HepG2 (cell line): ENCODE results near the gene ERO1A. TPM values are rescaled to one million over a fixed set of nuclear protein-coding genes. Genes with fewer than 3 reads are reported as not detected.

Source experiments
- ASH2L ChIP-seq: fragments of 300-600, 200-600 bp; sonication (generic); IDR thresholded peaks from 2 replicates; pipeline ENCODE4 v1.7.0; 2017; ENCODE audit warnings: low read depth, mild to moderate bottlenecking, moderate library complexity, mixed read lengths, low read length; ENCODE audit not compliant: insufficient read length
- CEBPG ChIP-seq: IDR thresholded peaks from 2 replicates; pipeline ENCODE4 v1.6.1; 2016
- DMAP1 ChIP-seq: IDR thresholded peaks from 2 replicates; pipeline ENCODE4 v1.6.1; 2016
- EHMT2 ChIP-seq: fragments of 200-600 bp; sonication (generic); IDR thresholded peaks from 2 replicates; pipeline ENCODE4 v1.7.0; 2017; ENCODE audit warnings: antibody characterized with exemption, low read depth, low read length, borderline replicate concordance
- ELF1 ChIP-seq: sonication (generic); formaldehyde crosslinking; IDR thresholded peaks from 2 replicates; pipeline ENCODE4 v1.4.0; 2020; ENCODE audit warnings: missing genetic modification reagents
- ELF3 ChIP-seq: IDR thresholded peaks from 2 replicates; pipeline ENCODE4 v1.6.1; 2016; ENCODE audit warnings: missing genetic modification reagents, missing compliant biosample characterization
- EP300 ChIP-seq, 3 experiments: sonication (generic) in 1 of 3; formaldehyde crosslinking in 1 of 3; IDR thresholded peaks; 2 replicates each; pipeline versions ENCODE4 v1.5.1 to v1.6.1; 2011 to 2020; ENCODE audit warnings: low read depth in 2 of 3, low read length in 2 of 3, borderline replicate concordance in 1 of 3, improper control_type of control experiment in 1 of 3, mild to moderate bottlenecking in 1 of 3, missing genetic modification reagents in 1 of 3, moderate library complexity in 1 of 3
- FOXA3 ChIP-seq: IDR thresholded peaks from 2 replicates; pipeline ENCODE4 v1.6.1; 2016; ENCODE audit warnings: missing genetic modification reagents, missing compliant biosample characterization
- GFI1 ChIP-seq: sonication (generic); formaldehyde crosslinking; IDR thresholded peaks from 2 replicates; pipeline ENCODE4 v1.5.0; 2020; ENCODE audit warnings: missing genetic modification reagents, mild to moderate bottlenecking, borderline replicate concordance
- HDAC2 ChIP-seq: sonication (generic); formaldehyde crosslinking; IDR thresholded peaks from 2 replicates; pipeline ENCODE4 v1.4.0; 2020; ENCODE audit warnings: missing genetic modification reagents
- KDM6A ChIP-seq: IDR thresholded peaks from 2 replicates; pipeline ENCODE4 v1.6.1; 2016; ENCODE audit warnings: low read depth
- KLF9 ChIP-seq: IDR thresholded peaks from 2 replicates; pipeline ENCODE4 v1.6.1; 2016; ENCODE audit warnings: low read depth
- MIXL1 ChIP-seq: IDR thresholded peaks from 2 replicates; pipeline ENCODE4 v1.6.1; 2016
- NCOR1 ChIP-seq: fragments of 200-600 bp; sonication (generic); IDR thresholded peaks from 2 replicates; pipeline ENCODE4 v1.7.0; 2017; ENCODE audit warnings: antibody characterized with exemption, low read length, borderline replicate concordance
- NFIC ChIP-seq: IDR thresholded peaks from 2 replicates; pipeline ENCODE4 v1.6.1; 2012; ENCODE audit warnings: mild to moderate bottlenecking, low read length, inconsistent platforms
- ONECUT2 ChIP-seq: sonication (generic); formaldehyde crosslinking; IDR thresholded peaks from 2 replicates; pipeline ENCODE4 v1.4.0; 2020; ENCODE audit warnings: missing genetic modification reagents
- PTBP1 ChIP-seq: fragments of 200-400 bp; formaldehyde crosslinking; IDR thresholded peaks from 2 replicates; pipeline ENCODE4 v1.6.1; 2018; ENCODE audit warnings: low read length, low read depth; ENCODE audit not compliant: poor library complexity, severe bottlenecking
- ZNF615 ChIP-seq: sonication (generic); formaldehyde crosslinking; IDR thresholded peaks from 2 replicates; pipeline ENCODE4 v1.5.0; 2020; ENCODE audit warnings: mild to moderate bottlenecking, missing genetic modification reagents, borderline replicate concordance
- ZNF652 ChIP-seq: IDR thresholded peaks from 2 replicates; pipeline ENCODE4 v1.6.1; 2016; ENCODE audit warnings: low read depth, borderline replicate concordance
- ZSCAN9 ChIP-seq: IDR thresholded peaks from 2 replicates; pipeline ENCODE4 v1.6.1; 2016; ENCODE audit warnings: borderline replicate concordance
- polyA plus RNA-seq, 8 experiments: library from polyadenylated mRNA; depleted of rRNA in 3 of 8; stranded (reverse) in 7 of 8; unstranded in 1 of 8; fragments of >200 nt; fragmentation: Illumina TruSeq in 4 of 8; extraction: Trizol in 4 of 8; gene quantifications; 2 replicates each; pipeline versions ENCODE4 v1.2.1 to v1.2.3, GENCODE V29; 2011 to 2016; ENCODE audit warnings: low read depth in 4 of 8, missing spikeins in 1 of 8, mixed read lengths in 1 of 8; ENCODE audit not compliant: insufficient read depth in 1 of 8
- total RNA-seq, 5 experiments: library from RNA; depleted of rRNA; stranded (reverse); fragments of >200 nt; fragmentation: Illumina TruSeq; extraction: Trizol; gene quantifications; 2 replicates each; pipeline ENCODE4 v1.2.3, GENCODE V29; 2016; ENCODE audit warnings: low read depth in 1 of 5
- TF ChIP-seq, protein P1 (sequence below): sonication (generic); formaldehyde crosslinking; IDR thresholded peaks from 2 replicates; pipeline ENCODE4 v1.4.0; 2020; ENCODE audit warnings: missing genetic modification reagents, mild to moderate bottlenecking, borderline replicate concordance
- TF ChIP-seq, protein P2 (sequence below): sonication (generic); formaldehyde crosslinking; IDR thresholded peaks from 2 replicates; pipeline ENCODE4 v1.4.0; 2020; ENCODE audit warnings: missing genetic modification reagents
- TF ChIP-seq, protein P3 (sequence below), 2 experiments: sonication (generic) in 1 of 2; formaldehyde crosslinking in 1 of 2; IDR thresholded peaks; 2 replicates each; pipeline versions ENCODE4 v1.4.0 to v1.6.1; 2016 to 2020; ENCODE audit warnings: borderline replicate concordance in 1 of 2, low read depth in 1 of 2, mild to moderate bottlenecking in 1 of 2, missing genetic modification reagents in 1 of 2

ERO1A gene
- total and polyA plus RNA-seq, 2 of the 13 experiments (the other 11 are each of a cell fraction or from before 2014, with no cell fraction given) = 60.3 to 137 TPM

DNA sequence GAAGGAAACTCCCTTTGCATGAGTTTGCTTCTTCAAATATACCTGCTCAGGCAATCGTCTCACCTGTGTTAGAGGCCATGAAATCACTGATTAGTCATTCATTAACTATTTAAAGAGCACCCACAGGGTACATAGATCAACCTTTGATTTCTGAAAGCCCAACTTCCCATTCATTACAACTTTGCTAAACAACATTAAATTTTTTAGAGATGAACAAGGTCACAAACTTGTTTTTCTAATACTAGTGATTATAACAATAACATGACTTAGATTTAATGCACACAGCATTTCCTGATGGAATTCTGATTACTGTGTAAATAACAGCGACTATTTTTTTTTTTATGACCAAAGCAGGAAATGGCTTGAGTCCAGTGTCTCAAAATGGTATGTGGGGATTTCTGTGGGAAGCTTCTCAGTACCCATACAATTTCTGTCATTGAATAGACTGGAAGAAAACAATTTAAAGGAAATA, 5.4 kb upstream of the ERO1A start (continued):
- TF ChIP-seq, protein P1, sequence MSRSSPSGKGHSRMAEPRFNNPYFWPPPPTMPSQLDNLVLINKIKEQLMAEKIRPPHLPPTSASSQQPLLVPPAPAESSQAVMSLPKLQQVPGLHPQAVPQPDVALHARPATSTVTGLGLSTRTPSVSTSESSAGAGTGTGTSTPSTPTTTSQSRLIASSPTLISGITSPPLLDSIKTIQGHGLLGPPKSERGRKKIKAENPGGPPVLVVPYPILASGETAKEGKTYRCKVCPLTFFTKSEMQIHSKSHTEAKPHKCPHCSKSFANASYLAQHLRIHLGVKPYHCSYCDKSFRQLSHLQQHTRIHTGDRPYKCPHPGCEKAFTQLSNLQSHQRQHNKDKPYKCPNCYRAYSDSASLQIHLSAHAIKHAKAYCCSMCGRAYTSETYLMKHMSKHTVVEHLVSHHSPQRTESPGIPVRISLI (CRISPR knock-in tag) = peak; percentile 91
- TF ChIP-seq ELF1 (CRISPR knock-in tag) (peak; percentile 32; the same call in 1 of the 2 replicates), ONECUT2 (CRISPR knock-in tag) (no peak), KLF9 (CRISPR knock-in tag) (no peak), ZNF652 (CRISPR knock-in tag) (peak; percentile 54; the same call in 1 of the 2 replicates), ELF3 (CRISPR knock-in tag) (peak; percentile 83; the same call in 1 of the 2 replicates), KDM6A (CRISPR knock-in tag) (peak; percentile 61; the same call in 1 of the 2 replicates), NFIC (peak; percentile 70), ZNF615 (no peak), MIXL1 (CRISPR knock-in tag) (peak; percentile 78), ZSCAN9 (CRISPR knock-in tag) (peak; percentile 17; the same call in 1 of the 2 replicates), EP300 (IDR thresholded peaks at IDR 0.05; ENCODE audit: low read depth in 2 of 2, low read length in 2 of 2) (peak in 1 of 2 experiments; percentile 36; a peak in 1 of 4 replicates), EP300 (CRISPR knock-in tag; IDR thresholded peaks at IDR 0.05; ENCODE audit: borderline replicate concordance) (no peak), HDAC2 (peak; percentile 49; the same call in 1 of the 2 replicates), GFI1 (CRISPR knock-in tag) (peak; percentile 62; the same call in 1 of the 2 replicates), CEBPG (CRISPR knock-in tag) (peak; percentile 28; the same call in 1 of the 2 replicates), ASH2L (peak; percentile 79), PTBP1 (no peak), NCOR1 (peak; percentile 94), DMAP1 (CRISPR knock-in tag) (peak; percentile 27; the same call in 1 of the 2 replicates), FOXA3 (peak; percentile 58), EHMT2 (peak; percentile 70; the same call in 1 of the 2 replicates)
- TF ChIP-seq, protein P2, sequence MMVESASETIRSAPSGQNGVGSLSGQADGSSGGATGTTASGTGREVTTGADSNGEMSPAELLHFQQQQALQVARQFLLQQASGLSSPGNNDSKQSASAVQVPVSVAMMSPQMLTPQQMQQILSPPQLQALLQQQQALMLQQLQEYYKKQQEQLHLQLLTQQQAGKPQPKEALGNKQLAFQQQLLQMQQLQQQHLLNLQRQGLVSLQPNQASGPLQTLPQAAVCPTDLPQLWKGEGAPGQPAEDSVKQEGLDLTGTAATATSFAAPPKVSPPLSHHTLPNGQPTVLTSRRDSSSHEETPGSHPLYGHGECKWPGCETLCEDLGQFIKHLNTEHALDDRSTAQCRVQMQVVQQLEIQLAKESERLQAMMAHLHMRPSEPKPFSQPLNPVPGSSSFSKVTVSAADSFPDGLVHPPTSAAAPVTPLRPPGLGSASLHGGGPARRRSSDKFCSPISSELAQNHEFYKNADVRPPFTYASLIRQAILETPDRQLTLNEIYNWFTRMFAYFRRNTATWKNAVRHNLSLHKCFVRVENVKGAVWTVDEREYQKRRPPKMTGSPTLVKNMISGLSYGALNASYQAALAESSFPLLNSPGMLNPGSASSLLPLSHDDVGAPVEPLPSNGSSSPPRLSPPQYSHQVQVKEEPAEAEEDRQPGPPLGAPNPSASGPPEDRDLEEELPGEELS (CRISPR knock-in tag) = peak; percentile 40; the same call in 1 of the 2 replicates
- TF ChIP-seq, protein P3, sequence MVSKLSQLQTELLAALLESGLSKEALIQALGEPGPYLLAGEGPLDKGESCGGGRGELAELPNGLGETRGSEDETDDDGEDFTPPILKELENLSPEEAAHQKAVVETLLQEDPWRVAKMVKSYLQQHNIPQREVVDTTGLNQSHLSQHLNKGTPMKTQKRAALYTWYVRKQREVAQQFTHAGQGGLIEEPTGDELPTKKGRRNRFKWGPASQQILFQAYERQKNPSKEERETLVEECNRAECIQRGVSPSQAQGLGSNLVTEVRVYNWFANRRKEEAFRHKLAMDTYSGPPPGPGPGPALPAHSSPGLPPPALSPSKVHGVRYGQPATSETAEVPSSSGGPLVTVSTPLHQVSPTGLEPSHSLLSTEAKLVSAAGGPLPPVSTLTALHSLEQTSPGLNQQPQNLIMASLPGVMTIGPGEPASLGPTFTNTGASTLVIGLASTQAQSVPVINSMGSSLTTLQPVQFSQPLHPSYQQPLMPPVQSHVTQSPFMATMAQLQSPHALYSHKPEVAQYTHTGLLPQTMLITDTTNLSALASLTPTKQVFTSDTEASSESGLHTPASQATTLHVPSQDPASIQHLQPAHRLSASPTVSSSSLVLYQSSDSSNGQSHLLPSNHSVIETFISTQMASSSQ (IDR thresholded peaks at IDR 0.05; ENCODE audit: low read depth) = peak; percentile 89
- TF ChIP-seq, protein P3 (CRISPR knock-in tag; IDR thresholded peaks at IDR 0.05; ENCODE audit: borderline replicate concordance) = peak; percentile 58; the same call in 1 of the 2 replicates
